ENCODE measurements around the gene ADAM11.
"Not testable (repeated sequence)": the region's sequence is repeated elsewhere in the genome, so short reads cannot be mapped to it uniquely, and the experiment has no call there.

GRCh38 chr17:44726121-44726520 lies 32.7 kb upstream of the ADAM11 start:
- not testable (repeated sequence) for TF ChIP-seq EZH2phosphoT487 (IDR thresholded peaks at IDR 0.05; ENCODE audit: insufficient read depth, low read depth); EZH2 (IDR thresholded peaks at IDR 0.05; ENCODE audit: insufficient read depth, poor library complexity, severe bottlenecking)

Measured in GM23248 (cell line).